ENCODE measurements around the gene E2F4. TPM values are rescaled to one million over a fixed set of nuclear protein-coding genes. Genes with fewer than 3 reads are reported as not detected.

Gene E2F4
- total and polyA plus RNA-seq, 2 of the 13 experiments (the other 11 are each of a cell fraction or from before 2014, with no cell fraction given), result 84.8 to 91.2 TPM

DNA sequence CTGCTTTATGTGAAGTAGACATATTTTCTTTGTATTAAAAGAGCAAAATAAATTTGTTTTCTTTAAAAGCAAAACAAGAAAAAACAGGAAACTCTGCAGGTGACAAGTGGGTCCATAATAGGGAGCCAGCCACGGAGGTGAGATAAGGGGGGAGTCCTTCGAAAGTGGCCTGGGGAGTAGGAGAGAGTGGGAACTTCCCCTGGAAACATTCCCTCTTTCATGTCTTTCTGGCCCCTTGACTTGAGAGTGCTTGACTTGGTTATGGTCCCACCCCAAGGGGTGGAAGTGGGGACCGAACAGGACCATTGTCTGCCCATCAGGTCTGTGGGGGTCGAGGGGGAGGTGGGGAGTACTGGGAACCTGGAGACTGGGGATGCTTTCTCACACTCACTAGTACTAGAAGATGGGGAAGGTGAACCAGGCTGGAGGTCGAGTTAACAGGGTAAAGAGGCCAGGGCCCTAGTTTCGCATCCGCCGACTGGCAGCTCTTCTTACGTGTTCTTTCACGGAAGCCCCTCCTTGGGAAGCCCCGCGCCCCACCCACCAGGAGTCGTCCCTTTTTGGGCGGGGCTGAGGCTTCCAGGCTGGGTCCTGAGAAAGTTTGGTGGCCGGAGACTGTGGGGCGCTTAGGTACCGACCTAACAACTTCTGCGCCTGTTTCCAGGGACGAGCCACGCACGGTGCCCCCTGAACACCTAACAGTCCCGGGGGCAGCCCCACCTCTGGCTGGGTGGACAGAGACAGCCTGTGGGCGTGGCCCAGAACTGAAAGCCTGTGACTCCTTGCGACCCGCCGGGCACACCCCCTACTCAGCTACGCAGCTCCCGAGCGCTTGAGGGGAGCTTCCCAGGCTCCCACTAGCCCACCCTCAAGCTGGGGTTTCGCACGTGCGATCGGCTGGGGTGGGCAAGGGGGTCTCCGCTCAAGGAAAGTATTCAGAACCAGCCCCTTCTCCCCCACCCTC, 33.0 kb upstream of the E2F4 start (continued):
- TF ChIP-seq ZNF407 (CRISPR knock-in tag; IDR thresholded peaks at IDR 0.05; ENCODE audit: not compliant biosample characterization), result no peak
- peak; percentile 37; the same call in 1 of the 2 replicates for TF ChIP-seq TGIF2 (CRISPR knock-in tag; IDR thresholded peaks at IDR 0.05)
- no peak for TF ChIP-seq ZNF780A (CRISPR knock-in tag; IDR thresholded peaks at IDR 0.05)
- 0 out of 2 replicates have a peak, but pooled peaks have one; percentile 4 for TF ChIP-seq FOSL2 (CRISPR knock-in tag; IDR thresholded peaks at IDR 0.05)
- TF ChIP-seq SP5 (CRISPR knock-in tag; IDR thresholded peaks at IDR 0.05; ENCODE audit: borderline replicate concordance, low read depth), result peak; percentile 25; the same call in 1 of the 2 replicates
- peak; percentile 35; the same call in 1 of the 2 replicates for TF ChIP-seq NAIF1 (CRISPR knock-in tag; IDR thresholded peaks at IDR 0.05; ENCODE audit: borderline replicate concordance)
- TF ChIP-seq HOXA3 (CRISPR knock-in tag; IDR thresholded peaks at IDR 0.05), result 0 out of 2 replicates have a peak, but pooled peaks have one; percentile 7
- peak; percentile 2; the same call in 1 of the 2 replicates for TF ChIP-seq MXD4 (CRISPR knock-in tag; IDR thresholded peaks at IDR 0.05)
- no peak for TF ChIP-seq MTA1 (CRISPR knock-in tag; IDR thresholded peaks at IDR 0.05; ENCODE audit: borderline replicate concordance)
- no peak for TF ChIP-seq ZNF674 (CRISPR knock-in tag; IDR thresholded peaks at IDR 0.05; ENCODE audit: low read depth)
- 0 out of 2 replicates have a peak, but pooled peaks have one; percentile 43 for TF ChIP-seq ZBTB7A (CRISPR knock-in tag; IDR thresholded peaks at IDR 0.05)
- TF ChIP-seq KLF9 (CRISPR knock-in tag; IDR thresholded peaks at IDR 0.05; ENCODE audit: low read depth), result peak; percentile 93
- peak; percentile 18; the same call in 1 of the 2 replicates for TF ChIP-seq ZBTB7B (CRISPR knock-in tag; IDR thresholded peaks at IDR 0.05)
- TF ChIP-seq MXI1 (IDR thresholded peaks at IDR 0.05; ENCODE audit: borderline replicate concordance, low read depth, low read length), result no peak
- TF ChIP-seq ATF1 (CRISPR knock-in tag; IDR thresholded peaks at IDR 0.05), result no peak
- TF ChIP-seq, protein P1, sequence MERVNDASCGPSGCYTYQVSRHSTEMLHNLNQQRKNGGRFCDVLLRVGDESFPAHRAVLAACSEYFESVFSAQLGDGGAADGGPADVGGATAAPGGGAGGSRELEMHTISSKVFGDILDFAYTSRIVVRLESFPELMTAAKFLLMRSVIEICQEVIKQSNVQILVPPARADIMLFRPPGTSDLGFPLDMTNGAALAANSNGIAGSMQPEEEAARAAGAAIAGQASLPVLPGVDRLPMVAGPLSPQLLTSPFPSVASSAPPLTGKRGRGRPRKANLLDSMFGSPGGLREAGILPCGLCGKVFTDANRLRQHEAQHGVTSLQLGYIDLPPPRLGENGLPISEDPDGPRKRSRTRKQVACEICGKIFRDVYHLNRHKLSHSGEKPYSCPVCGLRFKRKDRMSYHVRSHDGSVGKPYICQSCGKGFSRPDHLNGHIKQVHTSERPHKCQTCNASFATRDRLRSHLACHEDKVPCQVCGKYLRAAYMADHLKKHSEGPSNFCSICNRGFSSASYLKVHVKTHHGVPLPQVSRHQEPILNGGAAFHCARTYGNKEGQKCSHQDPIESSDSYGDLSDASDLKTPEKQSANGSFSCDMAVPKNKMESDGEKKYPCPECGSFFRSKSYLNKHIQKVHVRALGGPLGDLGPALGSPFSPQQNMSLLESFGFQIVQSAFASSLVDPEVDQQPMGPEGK (CRISPR knock-in tag; IDR thresholded peaks at IDR 0.05), result peak; percentile 52; the same call in 1 of the 2 replicates
